Measurements from ENCODE around the gene SLC25A12. TPM values are rescaled to one million over a fixed set of nuclear protein-coding genes. Genes with fewer than 3 reads are reported as not detected.

The SLC25A12 gene
- polyA plus RNA-seq, 1 of the 3 experiments (the other 2 are of a cell fraction): 13.0 TPM

GRCh38 chr2:171793691-171794678 is 100.1 kb downstream of the SLC25A12 start:
- ChIA-PET POLR2A (interaction anchor here (1.0 kb wide), 1 partner anchor 23 kb away, joined by 3 read pairs; no protein-coding TSS in a partner anchor), CTCF (interaction anchor here (1.0 to 2.0 kb wide), 5 partner anchors 9 to 312 kb away, joined by 3 to 4 read pairs (median 3); no protein-coding TSS in a partner anchor)
- no peaks in the 10 kb centered on the region for H3K27me3 ChIP-seq (ENCODE audit: insufficient read depth)
- no peaks in the 10 kb centered on the region for H4K20me1 ChIP-seq (ENCODE audit: insufficient read depth)
- no peak overlapping the region for H3K4me2 ChIP-seq
- 87% methylated on average over 6 of the region's 6 CpGs for WGBS (ENCODE audit: low lambda C conversion rate)
- no peaks in the 10 kb centered on the region for H3K79me2 ChIP-seq (ENCODE audit: insufficient read depth)
- no peaks in the 10 kb centered on the region for H3K9me3 ChIP-seq
- no peak overlapping the region for H3K27ac ChIP-seq (ENCODE audit: low read depth in 2 of 2, low read length in 1 of 2)
- H3K4me1 ChIP-seq (ENCODE audit: control insufficient read depth in 1 of 2, insufficient read depth in 2 of 2, low read depth in 1 of 2, low read length in 1 of 2): peaks cover 0 to 4% of the 10 kb centered on the region in 2 experiments; a peak in 2 of 4 replicates
- no peak overlapping the region for H3K9ac ChIP-seq
- H2AFZ ChIP-seq (ENCODE audit: low read depth): no peak overlapping the region
- H3K9me2 ChIP-seq: no peaks in the 10 kb centered on the region
- no peak for DNase-seq
- peaks cover 12 to 21% of the 10 kb centered on the region in 2 experiments for H3K36me3 ChIP-seq (replicated peaks in 1 of 2; ENCODE audit: control insufficient read depth in 1 of 2, insufficient read depth in 2 of 2, low read length in 1 of 2)
- H3K4me3 ChIP-seq (ENCODE audit: low read depth in 2 of 2, low read length in 1 of 2): no peak overlapping the region
- peaks cover 3% of the 10 kb centered on the region for H3F3A ChIP-seq (replicated peaks; ENCODE audit: insufficient read depth)
- TF ChIP-seq YY1 (IDR thresholded peaks at IDR 0.05; ENCODE audit: low read depth) (no peak), EZH2phosphoT487 (IDR thresholded peaks at IDR 0.05; ENCODE audit: borderline replicate concordance, low read depth) (no peak), EP300 (IDR thresholded peaks at IDR 0.05; ENCODE audit: borderline replicate concordance in 1 of 2, low read depth in 1 of 2, low read length in 1 of 2) (no peak), TCF12 (IDR thresholded peaks at IDR 0.05) (no peak), PBX3 (IDR thresholded peaks at IDR 0.05) (no peak), RAD21 (IDR thresholded peaks at IDR 0.05; ENCODE audit: low read length) (no peak), FOXM1 (IDR thresholded peaks at IDR 0.05; ENCODE audit: low read depth) (no peak), SIN3A (IDR thresholded peaks at IDR 0.05; ENCODE audit: borderline replicate concordance, low read depth, low read length) (no peak), RFX5 (IDR thresholded peaks at IDR 0.05; ENCODE audit: low read length) (no peak), JUND (IDR thresholded peaks at IDR 0.05) (no peak), FOSL2 (IDR thresholded peaks at IDR 0.05; ENCODE audit: borderline replicate concordance, low read depth) (no peak)
- TF ChIP-seq, protein P1, sequence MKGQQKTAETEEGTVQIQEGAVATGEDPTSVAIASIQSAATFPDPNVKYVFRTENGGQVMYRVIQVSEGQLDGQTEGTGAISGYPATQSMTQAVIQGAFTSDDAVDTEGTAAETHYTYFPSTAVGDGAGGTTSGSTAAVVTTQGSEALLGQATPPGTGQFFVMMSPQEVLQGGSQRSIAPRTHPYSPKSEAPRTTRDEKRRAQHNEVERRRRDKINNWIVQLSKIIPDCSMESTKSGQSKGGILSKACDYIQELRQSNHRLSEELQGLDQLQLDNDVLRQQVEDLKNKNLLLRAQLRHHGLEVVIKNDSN (IDR thresholded peaks at IDR 0.05; ENCODE audit: borderline replicate concordance, low read depth): no peak
- TF ChIP-seq, protein P2, sequence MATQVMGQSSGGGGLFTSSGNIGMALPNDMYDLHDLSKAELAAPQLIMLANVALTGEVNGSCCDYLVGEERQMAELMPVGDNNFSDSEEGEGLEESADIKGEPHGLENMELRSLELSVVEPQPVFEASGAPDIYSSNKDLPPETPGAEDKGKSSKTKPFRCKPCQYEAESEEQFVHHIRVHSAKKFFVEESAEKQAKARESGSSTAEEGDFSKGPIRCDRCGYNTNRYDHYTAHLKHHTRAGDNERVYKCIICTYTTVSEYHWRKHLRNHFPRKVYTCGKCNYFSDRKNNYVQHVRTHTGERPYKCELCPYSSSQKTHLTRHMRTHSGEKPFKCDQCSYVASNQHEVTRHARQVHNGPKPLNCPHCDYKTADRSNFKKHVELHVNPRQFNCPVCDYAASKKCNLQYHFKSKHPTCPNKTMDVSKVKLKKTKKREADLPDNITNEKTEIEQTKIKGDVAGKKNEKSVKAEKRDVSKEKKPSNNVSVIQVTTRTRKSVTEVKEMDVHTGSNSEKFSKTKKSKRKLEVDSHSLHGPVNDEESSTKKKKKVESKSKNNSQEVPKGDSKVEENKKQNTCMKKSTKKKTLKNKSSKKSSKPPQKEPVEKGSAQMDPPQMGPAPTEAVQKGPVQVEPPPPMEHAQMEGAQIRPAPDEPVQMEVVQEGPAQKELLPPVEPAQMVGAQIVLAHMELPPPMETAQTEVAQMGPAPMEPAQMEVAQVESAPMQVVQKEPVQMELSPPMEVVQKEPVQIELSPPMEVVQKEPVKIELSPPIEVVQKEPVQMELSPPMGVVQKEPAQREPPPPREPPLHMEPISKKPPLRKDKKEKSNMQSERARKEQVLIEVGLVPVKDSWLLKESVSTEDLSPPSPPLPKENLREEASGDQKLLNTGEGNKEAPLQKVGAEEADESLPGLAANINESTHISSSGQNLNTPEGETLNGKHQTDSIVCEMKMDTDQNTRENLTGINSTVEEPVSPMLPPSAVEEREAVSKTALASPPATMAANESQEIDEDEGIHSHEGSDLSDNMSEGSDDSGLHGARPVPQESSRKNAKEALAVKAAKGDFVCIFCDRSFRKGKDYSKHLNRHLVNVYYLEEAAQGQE (IDR thresholded peaks at IDR 0.05; ENCODE audit: low read depth, low read length): no peak
